HG03039 (cell line): ENCODE data around the gene ABHD18.
"Not testable (repeated sequence)": the region's sequence is repeated elsewhere in the genome, so short reads cannot be mapped to it uniquely, and the experiment has no call there.

Experiments used
- ATAC-seq: cut with Tn5 transposase; IDR thresholded peaks from one replicate; pipeline ENCODE4 v1.9.1; 2021; ENCODE audit warnings: mild to moderate bottlenecking, moderate library complexity; ENCODE audit not compliant: unreplicated experiment

Gene ABHD18

DNA sequence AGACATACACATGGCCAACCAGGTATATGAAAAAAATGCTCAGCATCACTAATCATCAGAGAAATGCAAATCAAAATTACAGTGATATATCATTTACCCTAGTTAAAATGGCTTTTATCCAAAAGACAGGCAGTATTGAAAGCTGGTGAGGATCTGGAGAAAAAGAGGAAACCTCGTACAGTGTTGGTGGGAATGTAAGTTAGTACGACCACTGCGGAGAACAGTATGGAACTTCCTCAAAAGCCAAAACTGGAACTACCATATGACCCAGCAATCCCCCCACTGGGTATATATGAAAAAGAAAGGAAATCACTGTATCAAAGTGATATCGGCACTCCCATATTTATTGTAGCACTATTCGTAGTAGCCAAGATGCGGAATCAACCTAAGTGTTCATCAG is 23.4 kb downstream of the ABHD18 start:
- no peak for ATAC-seq

DNA sequence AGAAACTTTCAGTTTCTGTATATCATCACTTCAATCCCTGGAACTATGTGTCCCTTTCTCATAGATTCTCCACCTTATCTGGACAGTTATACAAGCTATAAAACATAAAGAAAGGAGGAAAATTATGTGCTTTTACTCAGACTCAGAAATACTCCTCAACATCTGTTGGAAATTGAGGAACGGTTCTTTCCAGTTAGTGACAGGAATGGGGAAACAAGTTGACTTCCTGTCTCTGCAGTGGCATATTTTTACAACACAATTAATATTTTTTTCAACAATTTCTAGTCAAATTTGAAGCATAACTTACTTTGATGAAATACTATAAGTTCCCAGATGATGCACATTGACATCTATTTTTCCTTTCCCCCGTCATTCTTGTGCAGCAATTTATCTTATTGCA is 27.9 kb downstream of the ABHD18 start:
- ATAC-seq = no peak

DNA sequence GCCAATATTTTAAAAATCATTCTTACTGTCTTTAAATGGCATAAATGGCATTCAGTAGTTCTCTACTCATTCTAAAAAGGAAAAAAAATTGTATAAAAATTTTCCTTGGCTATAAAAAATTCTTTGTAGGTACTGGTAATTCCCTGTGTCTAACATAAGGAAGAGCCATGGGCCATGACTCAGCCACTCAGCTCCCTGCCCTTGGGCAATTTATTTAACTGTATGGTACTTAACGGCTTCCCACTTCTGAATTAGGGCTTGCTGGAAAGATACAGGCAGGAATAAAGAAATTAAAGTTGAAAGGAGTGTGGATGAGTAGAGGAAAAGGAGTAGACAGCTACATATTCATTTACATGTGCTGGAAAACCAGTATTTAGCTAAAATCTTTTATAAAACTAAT is 30.6 kb downstream of the ABHD18 start:
- ATAC-seq = no peak

DNA sequence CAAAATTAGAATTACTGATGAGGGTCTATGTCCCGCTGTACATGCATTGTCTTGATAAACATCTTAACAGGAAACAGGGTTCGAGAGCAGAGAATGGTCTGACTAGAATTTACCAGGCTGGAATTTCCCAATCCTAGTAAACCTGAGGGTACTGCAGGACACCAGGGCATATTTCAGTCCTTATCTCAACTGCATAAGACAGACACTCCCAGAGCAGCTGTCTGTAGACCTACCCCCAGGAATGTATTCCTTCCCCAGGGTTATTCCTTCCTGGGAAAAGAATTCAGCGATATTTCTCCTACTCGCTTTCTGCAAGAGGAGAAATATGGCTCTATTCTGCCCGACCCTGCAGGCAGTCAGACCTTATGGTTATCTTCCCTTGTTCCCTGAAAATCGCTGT is 31.3 kb downstream of the ABHD18 start:
- ATAC-seq = not testable (repeated sequence)

DNA sequence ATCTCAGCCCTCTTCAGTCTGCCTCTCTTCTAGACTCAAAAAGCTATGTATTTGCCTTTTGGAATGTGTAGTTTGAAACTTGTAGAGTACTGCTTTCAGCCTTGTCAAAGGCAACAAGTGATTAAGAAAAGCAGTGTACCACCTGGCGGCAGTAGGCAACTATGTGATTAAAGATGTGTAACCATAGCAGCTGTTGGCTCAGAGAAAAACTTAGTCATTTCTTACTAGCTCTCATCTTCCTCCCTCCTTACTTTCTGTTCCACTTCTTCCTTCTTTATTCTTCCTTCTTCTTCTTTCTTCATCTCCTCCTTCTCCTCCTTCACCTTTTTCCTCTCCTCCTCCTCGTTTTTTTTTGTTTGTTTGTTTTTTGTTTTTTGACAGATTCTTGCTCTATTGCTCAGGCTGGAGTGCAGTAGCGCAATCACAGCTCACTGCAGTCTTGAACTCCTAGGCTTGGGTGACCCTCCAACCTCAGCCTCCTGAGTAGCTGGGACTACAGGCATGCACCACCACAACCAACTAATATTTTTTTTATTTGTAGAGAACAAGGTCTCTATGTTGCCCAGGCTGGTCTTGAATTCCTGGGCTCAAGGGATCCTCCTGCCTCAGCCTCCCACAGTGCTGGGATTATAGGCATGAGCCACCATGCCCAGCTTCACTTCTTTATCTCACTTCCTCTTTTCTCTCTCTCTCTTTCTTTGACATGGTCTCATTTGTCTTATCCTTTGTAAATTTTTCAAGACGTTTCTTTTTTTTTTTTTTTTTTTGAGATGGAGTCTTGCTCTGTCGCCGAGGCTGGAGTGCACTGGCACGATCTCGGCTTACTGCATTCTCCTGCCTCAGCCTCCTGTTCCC is 32.6 kb downstream of the ABHD18 start:
- ATAC-seq = peak; percentile 98

DNA sequence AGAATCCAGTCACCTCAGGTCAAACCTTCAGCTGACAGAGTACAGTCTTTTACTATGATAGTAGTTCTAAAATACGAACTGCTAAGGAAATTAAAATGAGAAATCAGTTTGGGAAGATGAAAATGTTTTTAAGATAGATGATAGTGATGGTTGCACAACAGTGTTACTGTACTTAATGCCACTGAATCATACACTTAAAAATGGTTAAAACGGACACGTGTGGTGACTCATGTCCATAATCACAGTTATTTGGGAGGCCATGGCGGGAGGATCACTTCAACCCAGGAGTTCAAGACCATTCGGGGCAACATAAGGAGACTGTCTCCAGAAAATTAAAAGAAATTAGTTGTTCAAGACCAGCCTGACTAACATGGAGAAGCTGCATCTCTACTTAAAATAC is 41.4 kb downstream of the ABHD18 start:
- ATAC-seq = no peak

DNA sequence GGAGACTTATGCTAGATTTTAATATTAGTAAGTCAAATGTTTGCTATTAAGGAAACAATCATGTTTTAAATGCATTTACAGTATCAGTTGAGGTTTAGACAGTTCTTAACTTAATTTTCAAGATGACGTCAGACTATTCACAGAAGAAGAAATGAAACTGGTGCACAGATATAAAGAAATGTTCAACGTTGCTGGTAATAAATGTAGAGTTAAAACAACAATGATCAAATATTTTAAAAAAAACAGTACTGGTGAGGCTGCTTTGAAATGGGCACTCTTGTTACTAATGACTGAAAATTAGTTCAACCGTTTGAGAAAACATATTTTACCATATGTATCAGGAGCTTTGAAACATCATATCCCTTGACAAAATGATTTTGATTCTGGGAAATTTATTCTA is 44.2 kb downstream of the ABHD18 start:
- no peak for ATAC-seq

DNA sequence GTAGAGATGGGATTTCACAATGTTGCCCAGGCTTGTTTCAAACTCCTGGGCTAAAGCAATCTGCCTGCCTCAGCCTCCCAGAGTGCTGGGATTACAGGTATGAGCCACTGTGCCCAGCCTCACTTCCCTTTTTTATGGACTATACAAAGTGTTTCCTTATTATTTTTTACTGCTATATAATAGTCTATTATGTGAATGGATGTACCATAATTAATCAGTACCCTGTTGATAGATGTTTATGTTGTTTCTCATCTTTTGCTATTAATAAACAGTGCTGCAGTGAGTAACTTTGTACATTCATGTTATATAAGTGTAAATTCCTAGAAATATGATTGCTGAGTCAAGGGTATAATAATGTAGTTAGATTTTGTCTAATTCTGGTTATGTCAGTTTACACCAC is 60.1 kb downstream of the ABHD18 start:
- no peak for ATAC-seq

DNA sequence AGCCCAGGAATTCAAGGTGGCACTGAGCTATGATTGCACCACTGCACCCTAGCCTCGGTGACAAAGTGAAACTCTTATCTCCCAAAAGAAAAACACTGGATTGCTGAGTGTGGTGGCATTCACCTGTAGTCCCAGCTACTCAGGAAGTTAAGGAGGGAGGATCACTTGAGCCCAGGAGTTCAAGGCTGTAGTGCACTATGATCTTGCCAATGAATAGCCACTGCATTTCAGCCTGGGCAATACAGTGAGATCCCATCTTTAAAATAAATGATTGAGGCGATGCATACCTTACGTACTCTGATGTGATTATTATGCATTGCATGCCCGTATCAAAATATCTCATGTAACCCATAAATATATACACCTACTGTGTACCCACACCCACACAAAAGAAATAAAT is 64.7 kb downstream of the ABHD18 start:
- ATAC-seq = no peak

DNA sequence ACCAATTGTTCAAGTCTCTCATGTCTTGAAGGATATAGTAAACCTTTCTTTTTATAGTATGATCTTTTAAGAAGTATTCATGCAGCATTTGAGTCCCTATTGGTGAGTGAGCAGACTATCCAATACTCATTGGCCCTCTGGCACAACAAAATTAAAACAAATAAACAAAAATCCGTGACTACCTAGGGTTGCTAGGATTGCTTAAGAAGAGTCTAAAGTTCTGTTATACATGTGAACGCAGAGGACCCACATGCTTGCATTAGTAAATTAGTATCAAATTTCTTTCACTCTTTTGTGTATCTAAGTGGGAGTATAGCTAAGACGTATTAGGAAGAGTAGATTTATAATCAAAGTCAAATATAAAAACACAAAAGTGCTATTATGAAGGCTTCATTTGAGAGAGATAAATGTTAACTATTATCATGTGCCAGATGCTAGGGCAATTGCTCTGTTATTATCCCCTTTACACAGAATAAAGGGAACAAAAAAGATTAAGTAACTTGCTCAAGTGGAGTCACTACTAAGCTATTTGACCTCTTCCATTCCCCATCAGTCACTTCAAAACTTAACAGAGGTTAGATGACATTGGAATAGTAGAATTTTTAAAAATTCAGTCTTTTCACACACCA is 66.7 kb downstream of the ABHD18 start:
- no peak for ATAC-seq

DNA sequence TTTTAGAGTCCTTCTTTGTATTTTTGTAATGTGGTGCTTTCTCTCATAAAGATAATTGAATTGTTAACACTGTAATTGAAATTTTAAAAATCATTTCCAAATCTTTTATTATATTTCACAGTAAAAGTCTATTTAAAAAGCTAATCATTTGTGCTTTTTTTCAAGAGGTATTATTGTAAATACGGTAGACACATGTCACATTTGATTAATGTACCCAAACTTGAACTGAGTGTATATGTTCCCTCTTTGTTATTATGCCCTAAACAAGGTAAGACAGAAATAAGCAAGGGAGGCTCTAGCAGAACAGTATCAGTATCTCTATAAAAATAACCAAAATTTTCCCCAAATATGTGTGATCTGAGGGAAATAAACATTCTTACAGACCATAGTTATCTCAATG is 74.4 kb downstream of the ABHD18 start:
- ATAC-seq = no peak

DNA sequence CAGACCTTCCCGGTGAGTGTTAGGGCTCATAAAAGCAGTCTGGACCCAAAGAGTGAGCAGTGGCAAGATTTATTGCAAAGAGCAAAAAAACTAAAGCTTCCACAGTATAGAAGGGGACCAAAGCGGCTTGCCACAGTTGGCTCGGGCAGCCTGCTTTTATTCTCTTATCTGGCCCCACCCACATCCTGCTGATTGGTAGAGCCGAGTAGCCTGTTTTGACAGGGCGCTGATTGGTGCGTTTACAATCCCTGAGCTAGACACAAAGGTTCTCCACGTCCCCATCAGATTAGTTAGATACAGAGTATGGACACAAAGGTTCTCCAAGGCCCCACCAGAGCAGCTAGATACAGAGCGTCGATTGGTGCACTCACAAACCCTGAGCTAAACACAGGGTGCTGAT is 81.8 kb downstream of the ABHD18 start:
- not testable (repeated sequence) for ATAC-seq

DNA sequence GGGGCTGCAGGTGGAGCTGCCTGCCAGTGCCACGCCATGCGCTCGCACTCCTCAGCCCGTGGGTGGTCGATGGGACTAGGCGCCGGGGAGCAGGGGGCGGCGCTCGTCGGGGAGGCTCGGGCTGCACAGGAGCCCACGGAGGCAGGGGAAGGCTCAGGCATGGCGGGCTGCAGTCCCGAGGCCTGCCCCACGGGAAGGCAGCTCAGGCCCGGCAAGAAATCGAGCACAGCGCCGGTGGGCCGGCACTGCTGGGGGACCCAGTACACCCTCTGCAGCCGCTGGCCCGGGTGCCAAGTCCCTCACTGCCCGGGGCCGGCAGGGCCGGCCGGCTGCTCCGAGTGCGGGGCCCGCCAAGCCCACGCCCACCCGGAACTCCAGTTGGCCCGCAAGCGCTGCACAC is 82.3 kb downstream of the ABHD18 start:
- not testable (repeated sequence) for ATAC-seq

DNA sequence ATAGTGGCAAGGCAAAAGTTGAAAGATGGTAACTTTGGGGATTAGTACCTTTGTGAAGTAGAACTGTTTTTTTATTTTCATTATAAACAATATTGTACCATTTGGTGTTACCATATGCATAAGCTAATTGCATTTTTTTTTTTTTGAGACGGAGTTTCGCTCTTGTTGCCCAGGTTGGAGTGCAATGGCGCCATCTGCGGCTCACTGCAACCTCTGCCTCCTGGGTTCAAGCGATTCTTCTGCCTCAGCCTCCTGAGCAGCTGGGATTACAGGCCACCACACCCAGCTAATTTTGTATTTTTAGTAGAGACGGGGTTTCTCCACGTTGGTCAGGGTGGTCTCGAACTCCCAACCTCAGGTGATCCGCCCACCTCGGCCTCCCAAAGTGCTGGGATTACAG is 86.0 kb downstream of the ABHD18 start:
- not testable (repeated sequence) for ATAC-seq

DNA sequence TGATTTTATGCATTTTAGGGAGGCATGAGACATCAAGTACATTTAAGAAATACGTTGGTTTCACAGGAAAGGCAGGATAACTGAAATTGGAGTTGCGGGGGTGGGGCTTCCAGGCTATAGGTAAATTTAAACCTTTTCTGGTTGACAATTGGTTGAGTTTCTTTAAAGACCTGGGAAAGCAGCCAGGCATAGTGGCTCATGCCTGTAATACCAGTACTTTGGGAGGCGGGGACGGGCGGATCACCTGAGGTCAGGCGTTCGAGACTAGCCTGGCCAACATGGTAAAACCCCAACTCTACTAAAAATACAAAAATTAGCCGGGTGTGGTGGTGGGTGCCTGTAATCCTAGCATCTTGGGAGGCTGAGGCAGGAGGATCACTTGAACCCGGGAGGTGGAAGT is 89.7 kb downstream of the ABHD18 start:
- not testable (repeated sequence) for ATAC-seq

DNA sequence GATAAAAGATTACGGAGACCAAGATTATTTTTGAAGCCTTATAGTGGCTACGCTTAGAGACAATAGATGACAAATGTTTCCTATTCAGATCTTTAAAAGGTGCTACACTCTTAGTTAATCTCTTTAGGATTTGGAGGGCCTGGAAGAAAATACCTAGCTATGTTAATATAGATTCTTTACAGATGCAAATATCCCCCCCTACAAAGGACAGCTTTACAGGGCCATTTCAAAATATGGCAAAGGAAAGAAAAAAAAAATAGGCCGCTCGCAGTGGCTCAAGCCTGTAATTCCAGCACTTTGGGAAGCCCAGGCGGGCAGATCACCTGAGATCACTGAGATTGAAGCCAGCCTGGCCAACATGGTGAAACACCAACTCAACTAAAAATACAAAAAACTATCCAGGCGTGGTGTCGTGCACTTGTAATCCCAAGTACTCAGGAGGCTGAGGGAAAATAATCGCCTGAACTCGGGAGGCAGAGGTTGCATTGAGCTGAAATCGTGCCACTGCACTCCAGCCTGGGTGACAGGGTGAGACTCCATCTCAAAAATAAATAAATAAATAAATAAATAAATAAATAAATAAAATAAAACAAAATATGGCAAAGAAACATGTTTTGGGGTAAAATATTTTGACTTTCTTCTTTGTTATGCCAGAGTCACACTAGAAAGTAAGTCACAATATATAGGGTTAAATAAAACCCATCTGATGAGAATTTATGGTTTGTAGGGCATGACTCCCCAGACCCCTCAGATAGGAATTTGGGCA is 90.4 kb downstream of the ABHD18 start:
- not testable (repeated sequence) for ATAC-seq

DNA sequence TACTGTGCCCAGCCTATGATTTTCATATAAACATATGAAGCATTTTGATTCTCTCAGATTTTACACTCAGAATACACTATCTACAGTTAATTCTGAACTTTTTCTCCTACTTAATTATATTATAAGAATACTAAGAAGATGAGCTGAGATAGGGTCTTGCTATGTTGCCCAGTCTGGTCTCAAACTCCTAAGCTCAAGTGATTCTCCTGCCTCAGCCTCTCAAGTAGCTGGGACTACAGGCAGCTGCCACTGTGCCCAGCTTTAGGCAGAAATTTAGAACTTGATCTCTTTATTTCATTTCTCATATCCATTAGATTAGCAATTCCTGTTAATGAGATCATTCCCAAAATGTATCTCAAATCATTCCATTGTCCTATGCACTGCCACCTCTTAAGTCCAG is 91.2 kb downstream of the ABHD18 start:
- ATAC-seq = no peak

DNA sequence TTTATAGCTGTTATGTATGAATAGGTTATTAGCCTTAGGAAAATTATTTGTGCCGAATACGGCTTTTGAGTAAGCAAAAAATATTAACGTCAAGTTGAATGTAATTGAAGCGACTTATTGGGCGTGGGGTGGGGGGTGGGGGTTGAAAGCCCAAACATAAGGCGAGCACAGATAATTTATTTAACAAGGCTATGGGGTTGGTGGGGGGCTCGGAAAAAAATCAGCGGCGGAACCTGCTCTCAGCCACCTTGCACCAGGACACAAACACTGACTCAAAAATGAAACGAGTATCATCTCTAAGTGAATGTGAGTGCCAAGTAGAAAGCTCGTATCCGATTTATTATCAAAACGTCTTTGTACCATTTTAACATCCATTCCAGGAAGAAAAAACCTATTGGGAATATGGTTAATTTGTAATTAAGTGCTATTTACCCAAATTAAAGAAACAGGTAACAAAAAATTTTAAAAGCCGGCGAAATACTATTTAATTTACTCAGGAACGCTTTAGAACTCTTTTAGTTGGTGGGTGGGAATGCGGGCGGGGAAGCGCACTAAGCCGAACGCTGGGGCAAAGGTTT is 95.0 kb downstream of the ABHD18 start:
- no peak for ATAC-seq

DNA sequence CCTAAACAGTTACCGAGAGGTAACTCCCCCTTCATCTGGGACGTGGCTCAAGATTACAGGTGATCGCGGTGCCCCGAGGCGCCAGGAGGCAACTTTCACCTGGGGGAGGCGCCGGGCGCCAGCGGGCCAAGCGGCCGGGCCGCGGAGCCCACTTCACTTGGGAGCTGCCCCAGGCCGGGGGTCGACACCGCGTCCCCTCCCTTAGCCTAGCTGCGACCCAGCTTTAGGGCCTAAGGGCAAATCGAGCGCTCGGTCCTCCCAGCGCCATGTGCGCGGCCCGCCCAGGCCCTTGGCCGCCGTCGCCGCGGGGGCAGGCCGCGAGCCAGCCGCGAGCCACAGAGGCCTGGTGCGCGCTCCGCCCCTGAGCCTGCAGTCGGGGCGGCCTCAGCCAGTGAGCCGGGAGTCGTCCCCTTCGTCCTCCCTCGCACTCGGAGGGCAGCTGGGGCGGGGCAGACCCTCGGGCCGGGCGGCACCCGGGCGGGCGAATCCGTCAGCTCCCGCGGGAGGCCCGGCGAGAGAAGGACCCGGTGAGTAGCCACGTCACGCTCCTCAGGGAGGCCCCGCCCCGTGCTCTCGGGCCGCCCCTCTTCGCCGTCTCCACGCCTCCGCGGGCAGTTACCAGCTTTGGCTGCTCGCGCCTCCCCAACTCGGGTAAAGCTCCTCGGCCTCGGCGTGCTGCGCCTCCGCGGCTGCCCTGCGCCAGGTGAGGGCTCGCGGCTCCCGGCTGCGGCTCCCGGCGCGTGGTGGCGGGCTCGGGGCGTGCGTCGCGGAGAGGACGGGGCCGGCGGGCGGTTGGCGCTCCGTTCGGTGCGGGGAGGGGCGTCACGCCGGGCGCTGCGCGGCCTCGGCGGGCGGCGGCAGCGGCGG is 95.7 kb downstream of the ABHD18 start, which contains the start of gene LARP1B:
Gene LARP1B (plus strand): TSS at position 614 of the 867 bp plus-strand sequence. CDS start 13,640 bp downstream, outside the sequence.
- peak; percentile 91 for ATAC-seq
